IMR-90 (cell line): ENCODE measurements around the gene B9D1. TPM values are rescaled to one million over a fixed set of nuclear protein-coding genes. Genes with fewer than 3 reads are reported as not detected.
A peak's percentile ranks its signal among the peaks of the same experiment; 100 is the strongest.

ENCODE experiments used
- ATAC-seq: fragments of 200-7000 bp; cut with Tn5 transposase; 2 replicates; pipeline ENCODE4 v1.9.1; 2020; ENCODE audit warnings: low read depth, mild to moderate bottlenecking, moderate library complexity
- BruUV-seq: library from RNA; stranded (reverse); fragments of 400-500 nt; replicated peaks from 2 replicates; lab custom pipeline; 2021; lab: Mats Ljungman, UMichigan
- CTCF ChIA-PET: fragments of 300-600 bp; formaldehyde crosslinking; extraction: SDS; loops from one replicate; lab custom pipeline; 2021; ENCODE audit warnings: antibody characterized with exemption; lab: Yijun Ruan, JAX
- POLR2A ChIA-PET: fragments of 300-600 bp; sonication (Branson Sonifier 250); formaldehyde crosslinking; loops from one replicate; lab custom pipeline; 2022; ENCODE audit warnings: antibody characterized with exemption; ENCODE audit not compliant: unreplicated experiment; lab: Charles Lee
- DNase-seq: peaks from one replicate; pipeline ENCODE4 v3.0.0; 2013
- H2AFZ ChIP-seq: replicated peaks from 2 replicates; pipeline ENCODE3; 2013; ENCODE audit warnings: low read length, mild to moderate bottlenecking; ENCODE audit not compliant: poor library complexity
- H2AK5ac ChIP-seq: 2 replicates; pipeline ENCODE4 v1.6.1; 2013; ENCODE audit warnings: low read depth, low read length, inconsistent platforms
- H2AK9ac ChIP-seq: replicated peaks from 2 replicates; pipeline ENCODE3; 2013; ENCODE audit warnings: mild to moderate bottlenecking, low read depth, low read length, moderate library complexity; ENCODE audit not compliant: poor library complexity
- H2BK120ac ChIP-seq: 2 replicates; pipeline ENCODE4 v1.6.1; 2013; ENCODE audit warnings: low read depth, low read length, inconsistent platforms
- H2BK15ac ChIP-seq: 3 replicates; pipeline ENCODE4 v1.6.1; 2013; ENCODE audit warnings: low read depth, low read length, inconsistent platforms
- H2BK20ac ChIP-seq: 2 replicates; pipeline ENCODE4 v1.6.1; 2013; ENCODE audit warnings: low read depth, mild to moderate bottlenecking, inconsistent platforms, low read length, moderate library complexity
- H2BK5ac ChIP-seq: 2 replicates; pipeline ENCODE4 v1.6.1; 2013; ENCODE audit warnings: mild to moderate bottlenecking, low read depth, low read length, inconsistent platforms; ENCODE audit not compliant: poor library complexity, severe bottlenecking
- H3K14ac ChIP-seq: replicated peaks from 2 replicates; pipeline ENCODE4 v1.6.1; 2013; ENCODE audit warnings: low read depth, low read length, inconsistent platforms
- H3K18ac ChIP-seq: 2 replicates; pipeline ENCODE4 v1.6.1; 2013; ENCODE audit warnings: low read depth, low read length, control low read depth
- H3K23ac ChIP-seq: 2 replicates; pipeline ENCODE4 v1.6.1; 2013; ENCODE audit warnings: low read depth, low read length, inconsistent platforms
- H3K27ac ChIP-seq: 2 replicates; pipeline ENCODE4 v1.5.1; 2013; ENCODE audit warnings: mild to moderate bottlenecking, control low read depth, low read length; ENCODE audit not compliant: insufficient read depth
- H3K27me3 ChIP-seq: 2 replicates; pipeline ENCODE4 v1.6.1; 2013; ENCODE audit warnings: low read length; ENCODE audit not compliant: control insufficient read depth, insufficient read depth
- H3K36me3 ChIP-seq: 2 replicates; pipeline ENCODE4 v1.6.1; 2013; ENCODE audit warnings: low read length, mixed read lengths; ENCODE audit not compliant: control insufficient read depth, insufficient read depth
- H3K4ac ChIP-seq: 2 replicates; pipeline ENCODE4 v1.6.1; 2013; ENCODE audit warnings: low read depth, low read length, inconsistent platforms
- H3K4me1 ChIP-seq: 2 replicates; pipeline ENCODE4 v1.6.1; 2013; ENCODE audit warnings: low read length, mixed read lengths; ENCODE audit not compliant: control insufficient read depth, insufficient read depth
- H3K4me2 ChIP-seq: 2 replicates; pipeline ENCODE4 v1.6.1; 2013; ENCODE audit warnings: low read depth, mild to moderate bottlenecking, control low read depth, low read length, moderate library complexity
- H3K4me3 ChIP-seq: 2 replicates; pipeline ENCODE4 v1.5.1; 2013; ENCODE audit warnings: low read depth, mild to moderate bottlenecking, control low read depth, low read length, moderate library complexity; ENCODE audit not compliant: insufficient read depth
- H3K56ac ChIP-seq: 2 replicates; pipeline ENCODE4 v1.6.1; 2013; ENCODE audit warnings: low read length, inconsistent platforms; ENCODE audit not compliant: insufficient read depth; ENCODE audit errors: extremely low read depth
- H3K79me1 ChIP-seq, 2 experiments: 2 replicates each; pipeline ENCODE4 v1.6.1; 2013; ENCODE audit warnings: low read length in 2 of 2, inconsistent platforms in 1 of 2, low read depth in 1 of 2
- H3K9ac ChIP-seq: 2 replicates; pipeline ENCODE4 v1.6.1; 2013; ENCODE audit warnings: low read depth, low read length, control low read depth
- H3K9me1 ChIP-seq: 2 replicates; pipeline ENCODE4 v1.6.1; 2013; ENCODE audit warnings: low read length, inconsistent platforms; ENCODE audit not compliant: insufficient read depth
- H3K9me3 ChIP-seq: 2 replicates; pipeline ENCODE4 v1.6.1; 2013; ENCODE audit warnings: low read length; ENCODE audit not compliant: control insufficient read depth, insufficient read depth
- H4K20me1 ChIP-seq: 2 replicates; pipeline ENCODE4 v1.6.1; 2013; ENCODE audit warnings: low read length, inconsistent platforms; ENCODE audit not compliant: insufficient read depth
- H4K5ac ChIP-seq: 2 replicates; pipeline ENCODE4 v1.6.1; 2013; ENCODE audit warnings: mild to moderate bottlenecking, low read depth, low read length, control low read depth
- H4K8ac ChIP-seq, 2 experiments: 2 replicates each; pipeline ENCODE4 v1.6.1; 2013; ENCODE audit warnings: low read depth in 2 of 2, low read length in 2 of 2, control low read depth in 1 of 2, inconsistent platforms in 1 of 2
- H4K91ac ChIP-seq: 2 replicates; pipeline ENCODE4 v1.6.1; 2013; ENCODE audit warnings: low read depth, low read length, inconsistent platforms; ENCODE audit not compliant: insufficient read depth
- CHD1 ChIP-seq: IDR thresholded peaks from 2 replicates; pipeline ENCODE4 v1.6.1; 2012; ENCODE audit warnings: low read depth, low read length, improper control_type of control experiment
- FOS ChIP-seq: fragments of 150-350 bp; IDR thresholded peaks from 2 replicates; pipeline ENCODE4 v1.6.1; 2016; ENCODE audit warnings: low read depth, low read length
- MAFK ChIP-seq: IDR thresholded peaks from 2 replicates; pipeline ENCODE4 v1.6.1; 2012; ENCODE audit warnings: low read depth, low read length, improper control_type of control experiment
- MAZ ChIP-seq: IDR thresholded peaks from 2 replicates; pipeline ENCODE4 v1.6.1; 2012; ENCODE audit warnings: low read depth, mild to moderate bottlenecking, low read length, improper control_type of control experiment, moderate library complexity, borderline replicate concordance
- MXI1 ChIP-seq: IDR thresholded peaks from 2 replicates; pipeline ENCODE4 v1.6.1; 2012; ENCODE audit warnings: low read depth, mild to moderate bottlenecking, low read length, moderate library complexity, borderline replicate concordance
- NFE2L2 ChIP-seq: fragments of 150-350 bp; IDR thresholded peaks from 2 replicates; pipeline ENCODE4 v1.6.1; 2016; ENCODE audit warnings: low read depth, mild to moderate bottlenecking, low read length
- POLR2A ChIP-seq: IDR thresholded peaks from 2 replicates; pipeline ENCODE4 v1.6.1; 2012; ENCODE audit warnings: mild to moderate bottlenecking, low read depth, low read length
- RAD21 ChIP-seq: IDR thresholded peaks from 2 replicates; pipeline ENCODE4 v1.6.1; 2012; ENCODE audit warnings: low read length, improper control_type of control experiment
- RCOR1 ChIP-seq: IDR thresholded peaks from 2 replicates; pipeline ENCODE4 v1.6.1; 2012; ENCODE audit warnings: mild to moderate bottlenecking, low read length, improper control_type of control experiment; ENCODE audit not compliant: insufficient replicate concordance
- SMC3 ChIP-seq: fragments of 150-350 bp; IDR thresholded peaks from 2 replicates; pipeline ENCODE4 v1.6.1; 2016; ENCODE audit warnings: low read depth, mild to moderate bottlenecking, antibody characterized with exemption, low read length, moderate library complexity
- WGBS, 2 experiments: methylation state at CpG; one replicate each; pipeline versions ENCODE4 v1.1.5 to v1.1.7; 2013; ENCODE audit warnings: missing lambda C conversion rate in 2 of 2; ENCODE audit not compliant: insufficient read length in 1 of 2; ENCODE audit errors: extremely low coverage in 2 of 2; 5-methylcytosine and 5-hydroxymethylcytosine counted together
- dilution Hi-C: fragments of 300-500 bp; cut with HindIII; formaldehyde crosslinking; loops from one replicate; pipeline ENCODE4 v1.14.3; 2018; ENCODE audit warnings: low sequenced_read_pairs; ENCODE audit not compliant: unreplicated experiment
- in situ Hi-C: fragments of 300-500 bp; cut with MboI; formaldehyde crosslinking; loops from 3 replicates; pipeline ENCODE4 v1.14.3; 2019; ENCODE audit warnings: low sequenced_read_pairs, inconsistent platforms, mixed read lengths
- intact Hi-C: fragments of 100-400 bp; cut with micrococcal nuclease; formaldehyde crosslinking; loops from 2 replicates; pipeline ENCODE4 v1.10.0; 2022
- polyA plus RNA-seq, 3 experiments: library from polyadenylated mRNA; depleted of rRNA; stranded (reverse); fragments of >200 nt; gene quantifications; 2 replicates each; pipeline ENCODE4 v1.2.3, GENCODE V29; 2012; ENCODE audit warnings: low replicate concordance in 1 of 3
- total RNA-seq: library from RNA; depleted of rRNA; stranded (reverse); fragments of >200 nt; gene quantifications from 2 replicates; pipeline ENCODE4 v1.2.3, GENCODE V29; 2012
- TF ChIP-seq, protein P1 (sequence below): fragments of 150-350 bp; IDR thresholded peaks from 2 replicates; pipeline ENCODE4 v1.6.1; 2016; ENCODE audit warnings: low read depth, mild to moderate bottlenecking, low read length, moderate library complexity, borderline replicate concordance
- TF ChIP-seq, protein P2 (sequence below): fragments of 150-350 bp; IDR thresholded peaks from 2 replicates; pipeline ENCODE4 v1.6.1; 2017; ENCODE audit warnings: mild to moderate bottlenecking, antibody characterized with exemption, low read length, low read depth
- TF ChIP-seq, protein P3 (sequence below): conservative IDR thresholded peaks from 2 replicates; pipeline ENCODE4 v1.5.1; 2012; ENCODE audit warnings: mild to moderate bottlenecking, low read depth, low read length, improper control_type of control experiment

The B9D1 gene
- total and polyA plus RNA-seq, 2 of the 4 experiments (the other 2 are of a cell fraction), result 42.5 to 43.8 TPM

DNA sequence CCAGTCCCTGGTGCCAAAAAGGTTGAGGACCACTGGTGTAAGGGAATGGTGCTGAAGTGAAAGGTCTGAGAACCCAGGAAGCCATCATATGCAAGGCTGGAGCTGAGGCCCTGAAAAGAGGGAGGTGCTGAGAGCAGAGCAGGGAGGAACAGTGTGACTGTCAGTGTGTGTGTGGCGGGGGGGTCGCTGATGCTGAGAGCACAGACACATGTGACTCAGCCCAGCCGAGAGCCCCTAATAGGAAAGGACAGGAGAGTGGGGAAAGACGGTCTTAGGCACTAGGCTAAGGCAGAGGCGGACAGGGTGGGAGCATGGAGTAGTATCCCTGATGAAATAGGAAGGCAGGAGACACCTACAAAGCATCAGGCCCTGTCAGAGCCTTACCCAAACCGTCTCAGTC, 1.2 kb downstream of the B9D1 start:
- H2AFZ ChIP-seq, result no peak overlapping the region
- CTCF ChIA-PET, result no interaction called here

More for the DNA sequence above, 1.2 kb downstream of the B9D1 start:
- H2AK9ac ChIP-seq, result peak overlapping the region; percentile 92
- H2BK120ac ChIP-seq, result no peak overlapping the region
- peak overlapping the region; percentile 53 for H4K91ac ChIP-seq
- intact Hi-C loops, result loop anchor here (5.0 kb wide), 2 partner anchors 286 to 311 kb away; partner anchors contain the start of gene ALDH3A2
- H4K8ac ChIP-seq, result peak overlapping the region; percentile 88 to 91; a peak in 2 of 4 replicates
- no TSS peak for BruUV-seq
- H4K20me1 ChIP-seq, result no peaks in the 10 kb centered on the region
- H3K4me3 ChIP-seq, result no peak overlapping the region
- no peak overlapping the region for H4K5ac ChIP-seq
- peaks cover 6% of the 10 kb centered on the region for H3K36me3 ChIP-seq
- H3K9me3 ChIP-seq, result no peaks in the 10 kb centered on the region
- H2BK5ac ChIP-seq, result no peak overlapping the region
- peak overlapping the region; percentile 93 for H2AK5ac ChIP-seq
- H3K4me1 ChIP-seq, result peaks cover 10% of the 10 kb centered on the region
- peak overlapping the region; percentile 94 for H3K14ac ChIP-seq
- ATAC-seq, result no peak
- H2BK20ac ChIP-seq, result no peak overlapping the region
- peaks cover 4 to 11% of the 10 kb centered on the region in 2 experiments; a peak in 3 of 4 replicates for H3K79me1 ChIP-seq
- peak overlapping the region; percentile 93; the same call in 1 of the 2 replicates for H3K4ac ChIP-seq
- DNase-seq, result no peak
- H3K27me3 ChIP-seq, result no peaks in the 10 kb centered on the region
- WGBS, 2 experiments, result 100% methylated on average over 2 of the region's 6 CpGs; no CpG with 5 or more reads in 1 of the 2 experiments
- TF ChIP-seq POLR2A, result no peak
- TF ChIP-seq, protein P1, sequence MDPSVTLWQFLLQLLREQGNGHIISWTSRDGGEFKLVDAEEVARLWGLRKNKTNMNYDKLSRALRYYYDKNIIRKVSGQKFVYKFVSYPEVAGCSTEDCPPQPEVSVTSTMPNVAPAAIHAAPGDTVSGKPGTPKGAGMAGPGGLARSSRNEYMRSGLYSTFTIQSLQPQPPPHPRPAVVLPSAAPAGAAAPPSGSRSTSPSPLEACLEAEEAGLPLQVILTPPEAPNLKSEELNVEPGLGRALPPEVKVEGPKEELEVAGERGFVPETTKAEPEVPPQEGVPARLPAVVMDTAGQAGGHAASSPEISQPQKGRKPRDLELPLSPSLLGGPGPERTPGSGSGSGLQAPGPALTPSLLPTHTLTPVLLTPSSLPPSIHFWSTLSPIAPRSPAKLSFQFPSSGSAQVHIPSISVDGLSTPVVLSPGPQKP, result no peak
- no peak for TF ChIP-seq MAFK
- TF ChIP-seq, protein P2, sequence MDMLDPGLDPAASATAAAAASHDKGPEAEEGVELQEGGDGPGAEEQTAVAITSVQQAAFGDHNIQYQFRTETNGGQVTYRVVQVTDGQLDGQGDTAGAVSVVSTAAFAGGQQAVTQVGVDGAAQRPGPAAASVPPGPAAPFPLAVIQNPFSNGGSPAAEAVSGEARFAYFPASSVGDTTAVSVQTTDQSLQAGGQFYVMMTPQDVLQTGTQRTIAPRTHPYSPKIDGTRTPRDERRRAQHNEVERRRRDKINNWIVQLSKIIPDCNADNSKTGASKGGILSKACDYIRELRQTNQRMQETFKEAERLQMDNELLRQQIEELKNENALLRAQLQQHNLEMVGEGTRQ, result no peak
- no peak for TF ChIP-seq RCOR1
- TF ChIP-seq NFE2L2, result no peak
- TF ChIP-seq FOS, result no peak
- TF ChIP-seq CHD1, result no peak
- TF ChIP-seq RAD21, result no peak
- TF ChIP-seq, protein P3, sequence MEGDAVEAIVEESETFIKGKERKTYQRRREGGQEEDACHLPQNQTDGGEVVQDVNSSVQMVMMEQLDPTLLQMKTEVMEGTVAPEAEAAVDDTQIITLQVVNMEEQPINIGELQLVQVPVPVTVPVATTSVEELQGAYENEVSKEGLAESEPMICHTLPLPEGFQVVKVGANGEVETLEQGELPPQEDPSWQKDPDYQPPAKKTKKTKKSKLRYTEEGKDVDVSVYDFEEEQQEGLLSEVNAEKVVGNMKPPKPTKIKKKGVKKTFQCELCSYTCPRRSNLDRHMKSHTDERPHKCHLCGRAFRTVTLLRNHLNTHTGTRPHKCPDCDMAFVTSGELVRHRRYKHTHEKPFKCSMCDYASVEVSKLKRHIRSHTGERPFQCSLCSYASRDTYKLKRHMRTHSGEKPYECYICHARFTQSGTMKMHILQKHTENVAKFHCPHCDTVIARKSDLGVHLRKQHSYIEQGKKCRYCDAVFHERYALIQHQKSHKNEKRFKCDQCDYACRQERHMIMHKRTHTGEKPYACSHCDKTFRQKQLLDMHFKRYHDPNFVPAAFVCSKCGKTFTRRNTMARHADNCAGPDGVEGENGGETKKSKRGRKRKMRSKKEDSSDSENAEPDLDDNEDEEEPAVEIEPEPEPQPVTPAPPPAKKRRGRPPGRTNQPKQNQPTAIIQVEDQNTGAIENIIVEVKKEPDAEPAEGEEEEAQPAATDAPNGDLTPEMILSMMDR, result no peak
- no peak for TF ChIP-seq MXI1
- no peak for TF ChIP-seq MAZ
- TF ChIP-seq SMC3, result no peak
- no peak overlapping the region for H3K56ac ChIP-seq
- no peak overlapping the region for H2BK15ac ChIP-seq
- H3K4me2 ChIP-seq, result no peak overlapping the region
- H3K9ac ChIP-seq, result 0 out of 2 replicates have a peak overlapping the region, but pooled peaks have one; percentile 12
- in situ Hi-C loops, result loop anchor here (5.0 kb wide), 2 partner anchors 86 to 401 kb away; no protein-coding TSS in a partner anchor
- H3K18ac ChIP-seq, result no peak overlapping the region
- dilution Hi-C loops, result no loop called here
- H3K23ac ChIP-seq, result no peak overlapping the region
- peaks cover 9% of the 10 kb centered on the region for H3K9me1 ChIP-seq
- POLR2A ChIA-PET, result interaction anchor here (1.1 kb wide), 1 partner anchor 86 kb away, joined by 4 read pairs; no protein-coding TSS in a partner anchor
- no peak overlapping the region for H3K27ac ChIP-seq
